Heart left ventricle (tissue), 16 donors: ENCODE data around the gene MCUB. TPM values are rescaled to one million over a fixed set of nuclear protein-coding genes. Genes with fewer than 3 reads are reported as not detected.

Experiments used
- ATAC-seq, 4 donors: fragments of 200-7000 bp; cut with Tn5 transposase; one replicate each; pipeline ENCODE4 v1.9.1; 2020 to 2022; ENCODE audit warnings: moderate library complexity in 4 of 4, mild to moderate bottlenecking in 3 of 4, moderate number of reproducible peaks in 1 of 4
- DNase-seq, 5 donors: peaks; one replicate each; pipeline ENCODE4 v3.0.0-alpha.2; 2020
- H3K27ac ChIP-seq, 12 donors: fragments of 200-600 bp; sonication (generic) in 4 of 12; one replicate each; pipeline versions ENCODE4 v1.5.0 to v1.8.0; 2016 to 2022; ENCODE audit warnings: mild to moderate bottlenecking in 2 of 12
- H3K27me3 ChIP-seq, 9 donors: fragments of 200-600 bp; sonication (generic) in 2 of 9; one replicate each; pipeline versions ENCODE4 v1.5.1 to v1.8.0; 2016 to 2022; ENCODE audit warnings: mild to moderate bottlenecking in 3 of 9
- H3K36me3 ChIP-seq, 9 donors: fragments of 200-600 bp; sonication (generic) in 2 of 9; one replicate each; pipeline versions ENCODE4 v1.5.0 to v1.8.0; 2018 to 2022; ENCODE audit warnings: mild to moderate bottlenecking in 2 of 9
- H3K4me1 ChIP-seq, 12 donors: fragments of 200-600 bp; sonication (generic) in 4 of 12; one replicate each; pipeline versions ENCODE4 v1.5.0 to v1.8.0; 2016 to 2022; ENCODE audit warnings: mild to moderate bottlenecking in 3 of 12
- H3K4me3 ChIP-seq, 12 donors: fragments of 200-600 bp; sonication (generic) in 4 of 12; one replicate each; pipeline versions ENCODE4 v1.5.0 to v1.8.0; 2017 to 2022; ENCODE audit warnings: mild to moderate bottlenecking in 9 of 12, moderate library complexity in 4 of 12
- H3K9me3 ChIP-seq, 12 donors: fragments of 200-600 bp; sonication (generic) in 4 of 12; one replicate each; pipeline versions ENCODE4 v1.5.0 to v1.8.0; 2016 to 2022; ENCODE audit warnings: mild to moderate bottlenecking in 1 of 12
- POLR2A ChIP-seq, 2 donors: fragments of 450-650 bp; IDR thresholded peaks; one replicate each; pipeline ENCODE4 v1.6.1; 2017; ENCODE audit warnings: antibody characterized with exemption in 2 of 2, mild to moderate bottlenecking in 2 of 2, moderate library complexity in 2 of 2
- WGBS, 4 donors: extraction: QIAGEN DNeasy Blood & Tissue Kit in 2 of 4; methylation state at CpG; one replicate each; pipeline versions ENCODE4 v1.1.5 to v1.1.7; 2013 to 2018; 5-methylcytosine and 5-hydroxymethylcytosine counted together
- intact Hi-C, 10 donors: fragments of 100-400 bp; cut with DNase I; formaldehyde crosslinking; loops; one replicate each; pipeline versions ENCODE4 v1.11.1 to v1.14.2; 2022
- polyA plus RNA-seq, 2 donors: library from polyadenylated mRNA; stranded (reverse); fragments of 200-250 nt; gene quantifications; one replicate each; pipeline ENCODE4 v1.2.3, GENCODE V29; 2013
- total RNA-seq, 9 donors: library from RNA; depleted of rRNA in 2 of 9; stranded (reverse); fragments of >200 nt in 2 of 9; fragmentation: NEBNext Ultra II Directional in 3 of 9; extraction: Animal tissue kit (Norgen Biotek cat#: 25700) in 3 of 9; gene quantifications; one replicate each; pipeline versions ENCODE4 v1.1.0 to v1.2.4, GENCODE V29; 2016 to 2023
- TF ChIP-seq, protein P1 (sequence below), 12 donors: fragments of 200-600 bp; sonication (generic) in 4 of 12; IDR thresholded peaks; one replicate each; pipeline versions ENCODE4 v1.5.0 to v1.8.0; 2018 to 2022; ENCODE audit warnings: antibody characterized with exemption in 12 of 12, mild to moderate bottlenecking in 5 of 12
- donor health status: ischemic (EF 13 %, LVEDD 7.1; RV severe dilation, severe dysfunction).
- donor health status: healthy with polysubstance abuse.
- donor health status: DM: no; HTN: yes; CAD: no.
- donor health status: DM: no; HTN: no; CAD: no.
- donor health status: ischemic (EF 25% LVEDD 6.9; RV normal size, moderate dysfunction).
- donor health status: ischemic (EF 25% LVEDD 5.7; RV mildly dilated, moderate dysfunction).
- donor health status: healthy.
- donor health status: DM: yes; HTN: yes; CAD: no.
- donor health status: ischemic (EF 35%, LVEDD 5.7; RV mildly dilated, moderate dysfunction).
- donor health status: nonischemic (EF 11% LVEDD 7.7; RV severe dilation, severe dysfunction).
- donor health status: DM: yes; HTN: yes; CAD: no.
- donor health status: PGD.
- donor health status: ischemic (EF 29% LVEDD 5.4; RV normal size, mild dysfunction).
- donor health status: nonischemic (EF 23%, LVEDD 6.1; RV moderate dilation, normal function).

MCUB gene
- total and polyA plus RNA-seq, 11 donors: 1.6 to 15.1 (median 4.3) TPM

DNA sequence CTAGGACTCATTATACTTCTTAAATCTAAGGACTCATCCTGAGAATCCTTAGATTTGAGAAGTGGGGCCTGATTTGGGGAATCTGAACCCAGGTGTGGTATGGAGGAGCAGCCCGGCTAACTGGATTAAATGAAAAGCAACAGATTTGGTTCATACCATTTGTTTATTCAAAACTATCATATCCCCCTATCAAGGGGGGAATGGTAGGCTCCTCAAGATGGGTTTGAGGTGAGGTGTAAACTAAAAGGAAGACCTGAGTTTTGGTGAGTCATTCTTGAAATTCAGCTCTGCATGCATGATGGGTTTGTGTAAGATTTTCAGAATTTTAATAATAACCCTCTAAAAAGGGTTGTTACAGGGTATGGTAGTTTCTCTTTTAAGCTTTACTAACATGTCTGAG lies 89.8 kb downstream of the MCUB start:
- Histone ChIP-seq H3K9me3 (peaks cover 0 to 32% (median 7%) of the 10 kb centered on the region in 12 donors), H3K4me1 (peaks cover 0 to 9% (median 0%) of the 10 kb centered on the region in 12 donors), H3K4me3 (no peak overlapping the region), H3K36me3 (no peaks in the 10 kb centered on the region), H3K27ac (peak overlapping the region in 1 of 12 donors; percentile 70), H3K27me3 (no peaks in the 10 kb centered on the region)
- TF ChIP-seq, protein P1, sequence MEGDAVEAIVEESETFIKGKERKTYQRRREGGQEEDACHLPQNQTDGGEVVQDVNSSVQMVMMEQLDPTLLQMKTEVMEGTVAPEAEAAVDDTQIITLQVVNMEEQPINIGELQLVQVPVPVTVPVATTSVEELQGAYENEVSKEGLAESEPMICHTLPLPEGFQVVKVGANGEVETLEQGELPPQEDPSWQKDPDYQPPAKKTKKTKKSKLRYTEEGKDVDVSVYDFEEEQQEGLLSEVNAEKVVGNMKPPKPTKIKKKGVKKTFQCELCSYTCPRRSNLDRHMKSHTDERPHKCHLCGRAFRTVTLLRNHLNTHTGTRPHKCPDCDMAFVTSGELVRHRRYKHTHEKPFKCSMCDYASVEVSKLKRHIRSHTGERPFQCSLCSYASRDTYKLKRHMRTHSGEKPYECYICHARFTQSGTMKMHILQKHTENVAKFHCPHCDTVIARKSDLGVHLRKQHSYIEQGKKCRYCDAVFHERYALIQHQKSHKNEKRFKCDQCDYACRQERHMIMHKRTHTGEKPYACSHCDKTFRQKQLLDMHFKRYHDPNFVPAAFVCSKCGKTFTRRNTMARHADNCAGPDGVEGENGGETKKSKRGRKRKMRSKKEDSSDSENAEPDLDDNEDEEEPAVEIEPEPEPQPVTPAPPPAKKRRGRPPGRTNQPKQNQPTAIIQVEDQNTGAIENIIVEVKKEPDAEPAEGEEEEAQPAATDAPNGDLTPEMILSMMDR (IDR thresholded peaks at IDR 0.05): no peak
- intact Hi-C loops: loop anchor here in 1 of 10 donors (10.0 kb wide), 1 partner anchor 225 kb away; no protein-coding TSS in a partner anchor
- WGBS, 4 donors: 92 to 100% (median 97%) methylated on average over 1 of the region's 1 CpG
- DNase-seq: no peak
- no peak for ATAC-seq

DNA sequence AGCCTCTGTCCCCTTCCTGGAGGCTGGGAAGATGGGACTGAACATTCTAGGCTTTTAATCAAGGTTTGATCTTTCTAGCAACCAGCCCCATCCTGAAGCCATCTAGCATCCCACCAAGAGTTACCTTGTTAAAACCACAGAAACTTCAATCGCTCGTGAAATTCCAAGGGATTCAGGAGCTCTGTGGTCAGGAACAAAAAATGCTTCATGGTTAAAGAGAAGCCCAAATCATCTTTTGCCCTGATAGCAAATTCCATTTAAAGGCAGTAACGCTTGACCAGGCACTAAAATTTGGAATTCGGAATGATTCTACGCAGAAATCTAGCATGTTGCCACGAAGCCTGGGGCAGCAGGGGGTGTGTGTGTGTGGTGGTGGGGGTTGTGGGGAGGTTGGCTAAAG lies 95.3 kb downstream of the MCUB start:
- ATAC-seq: no peak
- intact Hi-C loops: loop anchor here in 6 of 10 donors (5.0 to 10.0 kb wide), 3 partner anchors 223 to 233 kb away; partner anchors contain the start of gene SEC24B (in 1 of the 6)
- no peak for TF ChIP-seq POLR2A (IDR thresholded peaks at IDR 0.05)
- TF ChIP-seq, protein P1 (IDR thresholded peaks at IDR 0.05): no peak
- no peak for DNase-seq
- Histone ChIP-seq H3K27ac (no peak overlapping the region), H3K27me3 (no peaks in the 10 kb centered on the region), H3K4me3 (no peak overlapping the region), H3K9me3 (peaks cover 0 to 21% (median 7%) of the 10 kb centered on the region in 12 donors), H3K4me1 (no peaks in the 10 kb centered on the region), H3K36me3 (peaks cover 0 to 8% (median 2%) of the 10 kb centered on the region in 9 donors)
- 69 to 73% (median 71%) methylated on average over 6 of the region's 6 CpGs for WGBS, 4 donors

DNA sequence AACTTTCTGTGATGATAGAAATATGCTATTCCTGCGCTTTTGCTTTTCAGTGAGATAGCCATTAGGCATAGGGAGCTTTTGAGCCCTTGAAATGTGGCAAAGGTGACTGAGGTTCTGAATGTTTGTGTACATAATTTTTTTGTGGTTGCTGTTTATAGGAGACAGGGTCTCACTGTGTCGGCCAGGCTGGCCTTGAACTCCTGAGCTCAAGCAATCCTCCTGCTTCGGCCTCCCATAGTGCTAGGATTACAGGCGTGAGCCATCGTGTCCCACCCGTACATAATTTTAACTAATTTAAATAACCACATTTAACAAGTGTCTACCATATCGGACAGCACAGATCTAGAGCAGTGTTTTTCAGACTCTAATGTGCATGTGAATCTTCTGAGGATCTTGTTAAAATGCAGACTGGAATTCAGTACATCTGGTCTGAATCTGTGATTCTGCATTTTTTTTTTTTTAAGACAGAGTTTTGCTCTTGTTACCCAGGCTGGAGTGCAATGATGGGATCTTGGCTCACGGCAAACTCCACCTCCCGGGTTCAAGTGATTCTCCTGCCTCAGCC lies 97.9 kb downstream of the MCUB start:
- intact Hi-C loops: loop anchor here in 7 of 10 donors (2.0 to 10.0 kb wide), 4 partner anchors 226 to 236 kb away; partner anchors contain the start of gene SEC24B (in 1 of the 7)
- Histone ChIP-seq H3K9me3 (peaks cover 0 to 7% (median 0%) of the 10 kb centered on the region in 12 donors), H3K27me3 (no peaks in the 10 kb centered on the region), H3K4me3 (no peak overlapping the region), H3K36me3 (peaks cover 0 to 31% (median 4%) of the 10 kb centered on the region in 9 donors), H3K27ac (no peak overlapping the region), H3K4me1 (no peaks in the 10 kb centered on the region)
- DNase-seq (no peak), ATAC-seq (no peak)
- 94 to 97% (median 95%) methylated on average over 9 of the region's 9 CpGs for WGBS, 4 donors
- TF ChIP-seq POLR2A (IDR thresholded peaks at IDR 0.05): no peak
- TF ChIP-seq, protein P1 (IDR thresholded peaks at IDR 0.05): no peak

- no peaks in the 10 kb centered on the region for H3K9me3 ChIP-seq
- 72 to 77% (median 73%) methylated on average over 6 of the region's 6 CpGs for WGBS, 4 donors
- peaks cover 0 to 37% (median 4%) of the 10 kb centered on the region in 9 donors for H3K36me3 ChIP-seq
- no peak for DNase-seq
- intact Hi-C loops: loop anchor here in 7 of 10 donors (2.0 to 10.0 kb wide), 4 partner anchors 227 to 237 kb away; partner anchors contain the start of gene SEC24B (in 1 of the 7)
- ATAC-seq: no peak
- H3K27me3 ChIP-seq: no peaks in the 10 kb centered on the region
- no peak overlapping the region for H3K27ac ChIP-seq
- H3K4me3 ChIP-seq: no peak overlapping the region
- no peak for TF ChIP-seq POLR2A (IDR thresholded peaks at IDR 0.05)
- TF ChIP-seq, protein P1 (IDR thresholded peaks at IDR 0.05): peak in 6 of 12 donors; percentile 13 to 41 (median 29)
- no peaks in the 10 kb centered on the region for H3K4me1 ChIP-seq
These were observed 98.9 kb downstream of the MCUB start for GRCh38 chr4:109658871-109659410.
